ENCODE results near the gene SPAG16.

Gene SPAG16

GRCh38 chr2:214096208-214096715 is 812.0 kb downstream of the SPAG16 start:
- Histone ChIP-seq H3K27me3 (ENCODE audit: insufficient read depth, poor library complexity, severe bottlenecking) (no peaks in the 10 kb centered on the region), H3K27ac (replicated peaks) (no peak overlapping the region), H3K4me3 (replicated peaks; ENCODE audit: insufficient read depth, low read length) (no peak overlapping the region)
- TF ChIP-seq GABPA (IDR thresholded peaks at IDR 0.05; ENCODE audit: low read depth) (no peak), POLR2AphosphoS5 (IDR thresholded peaks at IDR 0.05; ENCODE audit: low read depth) (no peak), CTCF (IDR thresholded peaks at IDR 0.05; ENCODE audit: insufficient read depth, low read length) (no peak), SPI1 (IDR thresholded peaks at IDR 0.05; ENCODE audit: borderline replicate concordance, low read depth) (no peak), REST (IDR thresholded peaks at IDR 0.05; ENCODE audit: insufficient replicate concordance, low read depth) (no peak)
- DNase-seq (ENCODE audit: low read depth in 1 of 2, low spot score in 1 of 2): no peak

GRCh38 chr2:214098811-214099210 is 814.5 kb downstream of the SPAG16 start:
- no peak overlapping the region for H3K27ac ChIP-seq (replicated peaks)
- DNase-seq (ENCODE audit: low read depth in 1 of 2, low spot score in 1 of 2): no peak
- no peak overlapping the region for H3K4me3 ChIP-seq (replicated peaks; ENCODE audit: insufficient read depth, low read length)
- H3K27me3 ChIP-seq (ENCODE audit: insufficient read depth, poor library complexity, severe bottlenecking): no peaks in the 10 kb centered on the region
- no peak for TF ChIP-seq CTCF (IDR thresholded peaks at IDR 0.05; ENCODE audit: insufficient read depth, low read length)
- TF ChIP-seq GABPA (IDR thresholded peaks at IDR 0.05; ENCODE audit: low read depth): no peak
- no peak for TF ChIP-seq REST (IDR thresholded peaks at IDR 0.05; ENCODE audit: insufficient replicate concordance, low read depth)
- TF ChIP-seq POLR2AphosphoS5 (IDR thresholded peaks at IDR 0.05; ENCODE audit: low read depth): no peak
- TF ChIP-seq SPI1 (IDR thresholded peaks at IDR 0.05; ENCODE audit: borderline replicate concordance, low read depth): no peak

- H3K4me3 ChIP-seq (replicated peaks; ENCODE audit: insufficient read depth, low read length): no peak overlapping the region
- DNase-seq (ENCODE audit: low read depth in 1 of 2, low spot score in 1 of 2): no peak
- TF ChIP-seq GABPA (IDR thresholded peaks at IDR 0.05; ENCODE audit: low read depth) (no peak), REST (IDR thresholded peaks at IDR 0.05; ENCODE audit: insufficient replicate concordance, low read depth) (peak; percentile 56)
- H3K27ac ChIP-seq (replicated peaks): no peak overlapping the region
- H3K27me3 ChIP-seq (ENCODE audit: insufficient read depth, poor library complexity, severe bottlenecking): no peaks in the 10 kb centered on the region
Observed at GRCh38 chr2:214100488-214100887, 816.2 kb downstream of the SPAG16 start.

All from HL-60 (cell line).